HG03460 (cell line): ENCODE data around the gene ATXN1.

Source experiments
- ATAC-seq: cut with Tn5 transposase; IDR thresholded peaks from one replicate; pipeline ENCODE4 v1.9.1; 2021; ENCODE audit not compliant: unreplicated experiment

The ATXN1 gene

DNA sequence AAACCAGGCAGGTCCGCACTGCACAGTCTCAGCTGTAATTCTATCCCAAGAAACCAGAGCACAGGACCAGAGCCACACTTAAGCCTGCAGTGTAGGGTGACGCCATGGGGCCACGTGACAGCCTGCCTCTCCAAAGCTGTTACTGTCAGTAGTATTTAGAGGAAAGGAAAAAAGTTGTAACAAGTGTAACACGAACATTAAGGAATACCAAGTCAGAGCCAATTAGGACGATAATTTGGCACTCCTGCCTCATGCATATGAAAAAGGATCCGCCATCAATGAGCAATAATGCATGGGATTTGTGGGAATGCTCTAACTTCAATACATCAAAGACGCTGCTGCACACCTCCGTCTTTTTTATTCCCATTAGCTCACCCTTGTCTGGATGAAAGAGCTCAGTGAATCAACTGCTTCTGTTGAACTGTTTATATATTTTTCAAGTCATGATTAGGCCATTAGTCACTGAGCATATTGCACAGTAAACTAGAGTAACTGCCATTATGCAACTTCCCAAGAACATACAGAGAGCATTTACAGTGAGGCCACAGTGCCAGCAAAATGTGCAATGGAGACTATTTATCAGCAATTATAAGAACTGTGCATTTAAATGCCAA, 79.9 kb downstream of the ATXN1 start:
- no peak for ATAC-seq

DNA sequence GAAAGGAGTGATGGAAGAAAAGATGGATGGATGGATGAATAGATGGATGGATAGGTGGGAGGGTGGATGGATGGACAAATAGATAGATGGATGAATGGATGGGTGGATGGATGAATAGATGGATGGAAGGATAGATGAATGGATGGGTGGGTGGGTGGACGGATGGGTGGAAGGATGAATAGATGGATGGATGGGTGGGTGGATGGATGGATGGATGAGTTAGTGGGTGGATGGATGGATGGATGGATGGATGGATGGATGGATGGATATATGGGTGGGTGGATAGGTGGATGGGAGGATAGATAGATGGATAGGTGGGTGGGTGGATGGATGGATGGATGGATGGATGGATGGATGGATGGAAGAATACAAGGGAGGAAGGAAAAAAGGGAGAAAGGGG, 82.2 kb downstream of the ATXN1 start:
- ATAC-seq = no peak

DNA sequence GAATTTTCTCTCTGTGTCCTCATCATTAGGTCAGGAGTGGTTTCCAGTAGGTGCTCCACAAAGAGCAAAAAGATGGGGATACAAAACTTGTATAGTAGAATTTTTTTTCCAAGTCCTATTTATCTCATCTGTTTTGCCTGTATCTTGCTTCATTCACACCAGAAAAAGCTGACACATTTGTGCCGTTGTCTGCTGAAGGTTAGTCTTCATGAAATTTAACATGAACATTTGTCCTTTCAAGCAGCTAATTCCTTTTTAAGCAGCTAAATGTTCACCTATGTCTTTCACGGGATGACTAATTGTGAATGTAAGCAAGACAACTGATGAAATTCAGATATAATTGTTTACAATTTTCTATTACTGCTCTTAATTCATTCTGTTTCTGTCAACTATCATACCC, 83.8 kb downstream of the ATXN1 start:
- no peak for ATAC-seq

DNA sequence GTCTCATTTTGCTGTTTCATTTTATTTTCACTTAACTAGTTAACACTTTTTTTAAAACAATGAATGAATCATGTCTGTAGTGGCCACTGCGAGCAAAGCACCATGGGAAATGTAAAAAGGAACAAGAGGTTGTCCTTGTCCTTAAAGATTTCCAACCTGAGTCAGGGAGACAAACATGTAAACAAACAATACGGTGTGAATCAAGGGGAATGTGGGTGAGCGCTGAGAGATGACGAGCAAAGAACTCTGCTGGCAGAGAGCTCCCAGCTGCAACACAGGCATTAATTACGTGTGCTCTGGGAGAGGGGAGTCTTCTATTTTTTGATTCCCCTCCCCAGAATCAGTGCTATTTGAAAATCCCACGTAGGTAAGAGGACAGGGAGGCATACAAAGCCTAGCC, 84.3 kb downstream of the ATXN1 start:
- ATAC-seq = no peak

DNA sequence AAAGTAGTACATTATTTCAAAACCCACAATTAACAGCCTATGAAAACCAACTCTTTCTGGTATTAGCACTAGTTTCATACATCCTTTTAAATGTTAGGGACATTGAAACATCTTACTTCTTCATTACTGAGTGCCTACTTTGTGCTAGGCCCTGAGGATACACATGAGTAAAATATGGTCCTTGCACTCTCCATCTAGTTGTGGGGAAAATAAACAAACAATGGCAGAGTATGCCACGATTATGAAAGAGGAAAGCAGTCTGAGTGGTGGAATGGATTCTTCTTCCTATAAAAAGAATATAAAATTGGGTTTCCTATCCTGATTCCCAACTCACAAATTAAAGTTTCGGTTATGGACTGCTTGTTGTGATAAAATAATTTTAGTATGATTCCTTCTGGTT, 84.9 kb downstream of the ATXN1 start:
- ATAC-seq = no peak

DNA sequence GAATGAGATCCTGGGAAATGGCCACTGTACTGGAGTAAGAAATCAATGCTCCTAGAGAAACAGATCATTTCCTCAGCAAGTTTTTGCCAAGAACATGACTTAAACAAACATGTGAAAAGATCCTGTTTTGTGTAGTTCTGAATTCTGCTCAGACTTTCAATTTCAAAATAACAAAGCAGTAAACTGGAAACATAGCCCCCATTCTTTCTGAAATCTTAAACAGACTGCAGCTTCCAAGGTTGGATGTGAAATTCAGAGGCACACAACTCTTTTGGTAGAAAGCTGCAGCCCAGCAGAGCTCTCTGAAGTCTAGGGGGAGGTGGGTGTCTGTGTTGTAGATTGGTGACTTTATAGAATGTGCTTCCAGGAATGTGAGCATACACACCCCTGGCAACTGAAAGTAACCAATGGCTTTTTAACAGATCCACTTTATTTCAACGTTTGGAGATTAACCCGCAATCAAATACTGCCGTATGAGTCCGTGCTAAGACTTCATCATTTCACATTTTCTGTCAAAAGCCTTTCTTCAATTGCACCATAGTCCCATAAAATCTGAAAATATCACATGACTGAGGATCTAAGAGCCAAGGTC, 86.4 kb downstream of the ATXN1 start:
- ATAC-seq = no peak

DNA sequence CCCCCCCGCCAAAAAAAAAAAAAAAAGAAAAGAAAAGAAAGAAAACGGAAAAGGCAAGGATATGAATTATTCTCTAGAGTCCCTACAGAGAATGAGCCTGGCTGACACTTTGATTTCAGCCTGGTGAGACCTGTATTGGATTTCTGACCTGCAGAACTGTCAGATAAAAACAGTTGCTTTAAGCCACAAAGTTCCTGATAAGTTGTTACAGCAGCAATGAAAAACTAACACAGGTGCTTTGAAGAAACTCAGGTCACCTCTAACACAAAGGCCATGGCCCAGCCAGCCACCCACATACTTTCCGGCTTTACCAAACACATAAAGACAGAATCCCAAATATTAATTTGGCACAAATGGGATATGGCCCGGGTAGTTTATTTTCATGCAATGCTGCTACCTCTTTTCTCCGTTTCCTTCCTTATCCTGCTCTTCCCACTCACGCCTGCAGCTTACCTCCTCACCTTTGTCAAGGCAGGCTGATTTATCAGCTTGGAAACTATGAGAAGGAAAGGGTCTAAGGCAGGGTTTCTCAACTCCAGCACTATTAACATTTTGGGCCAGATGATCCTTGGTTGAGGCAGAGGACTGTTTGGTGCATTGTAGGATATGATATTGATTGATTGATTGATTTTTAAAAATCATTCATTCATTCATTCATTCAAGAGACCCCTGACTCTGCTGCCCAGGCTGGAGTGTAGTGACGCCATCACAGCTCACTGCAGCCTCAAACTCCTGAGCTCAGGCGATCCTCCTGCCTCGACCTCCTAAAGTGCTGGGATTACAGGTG, 88.1 kb downstream of the ATXN1 start:
- no peak for ATAC-seq

DNA sequence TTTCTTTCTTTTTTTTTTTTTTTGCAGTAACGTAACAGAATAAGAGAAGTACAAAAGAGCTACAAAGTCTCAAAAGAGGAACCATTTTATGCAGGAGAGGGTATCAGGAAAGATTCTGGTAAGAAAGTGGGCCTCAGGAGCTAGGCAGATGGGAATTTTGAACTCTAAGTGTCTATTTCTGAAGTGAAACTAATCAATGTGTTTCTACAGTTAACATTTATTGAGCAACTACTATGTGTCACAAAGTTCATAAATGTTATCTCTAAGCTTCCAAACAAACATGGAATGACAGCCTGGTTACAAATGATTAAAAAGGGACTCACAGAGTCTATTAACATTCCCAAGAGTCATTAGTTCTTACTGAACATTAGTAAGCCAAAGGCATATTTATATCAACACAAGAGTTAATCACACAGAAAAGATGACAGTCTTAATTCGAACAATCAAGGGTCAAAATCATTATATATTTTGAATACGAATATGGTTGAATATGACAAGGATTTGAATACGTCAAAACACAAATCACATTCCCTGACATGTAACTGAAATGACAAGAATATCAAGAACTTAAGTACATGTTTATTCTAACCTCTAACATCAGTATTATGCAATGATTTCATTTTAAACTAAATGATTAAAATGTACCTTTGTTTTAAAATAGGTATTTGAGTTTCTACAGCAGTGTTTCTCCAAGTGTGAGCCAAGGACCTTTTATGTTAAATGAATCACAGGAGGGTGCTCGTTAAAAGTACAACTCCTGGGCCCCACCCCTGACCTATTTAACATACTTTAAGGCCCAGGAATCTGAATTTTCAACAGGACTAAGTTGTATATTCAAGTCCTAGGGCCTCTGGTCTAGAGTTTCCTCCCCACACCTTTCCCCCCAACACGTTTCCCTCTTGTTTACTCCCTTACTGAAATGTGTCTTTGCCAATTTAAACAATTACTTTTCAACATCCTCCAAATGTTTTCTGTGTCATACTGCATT, 89.7 kb downstream of the ATXN1 start:
- ATAC-seq = no peak

DNA sequence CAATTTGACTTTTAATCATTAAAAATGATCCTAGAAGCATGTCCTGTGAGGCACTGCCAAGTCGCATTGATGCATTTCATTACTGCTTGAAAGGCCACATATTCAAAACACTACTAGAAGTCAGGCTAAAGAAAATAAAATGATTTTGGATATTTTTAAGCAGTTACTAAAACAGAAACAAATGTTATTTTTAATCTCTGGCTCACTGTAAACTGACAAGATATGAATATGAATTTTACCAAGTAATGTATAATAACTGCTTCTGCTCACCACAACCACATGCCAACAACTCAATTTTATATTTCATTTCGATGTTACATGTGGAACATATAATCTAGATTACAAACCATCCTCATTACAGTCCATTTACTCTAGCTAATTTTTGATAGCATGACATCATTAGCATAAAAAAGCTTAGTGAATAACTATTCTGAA, 90.6 kb downstream of the ATXN1 start:
- no peak for ATAC-seq

DNA sequence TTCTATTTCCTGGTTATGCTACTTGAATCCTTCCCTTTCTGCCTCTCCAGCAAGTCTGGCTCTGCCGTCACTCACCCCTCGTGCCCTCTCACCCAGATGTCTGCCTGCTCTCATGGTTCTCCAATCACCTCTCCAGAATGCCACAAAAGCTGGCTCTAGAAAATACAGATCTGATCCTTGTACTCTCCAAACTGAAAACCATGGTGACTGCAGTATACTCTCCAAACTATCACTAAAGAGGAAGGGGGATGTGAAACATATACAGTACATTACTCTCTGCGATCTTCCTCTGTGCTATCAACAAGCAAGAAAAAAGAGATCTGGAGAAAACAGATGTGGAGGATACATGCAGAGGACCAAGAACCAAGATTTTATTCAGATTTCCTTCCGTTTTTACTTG, 91.1 kb downstream of the ATXN1 start:
- no peak for ATAC-seq

DNA sequence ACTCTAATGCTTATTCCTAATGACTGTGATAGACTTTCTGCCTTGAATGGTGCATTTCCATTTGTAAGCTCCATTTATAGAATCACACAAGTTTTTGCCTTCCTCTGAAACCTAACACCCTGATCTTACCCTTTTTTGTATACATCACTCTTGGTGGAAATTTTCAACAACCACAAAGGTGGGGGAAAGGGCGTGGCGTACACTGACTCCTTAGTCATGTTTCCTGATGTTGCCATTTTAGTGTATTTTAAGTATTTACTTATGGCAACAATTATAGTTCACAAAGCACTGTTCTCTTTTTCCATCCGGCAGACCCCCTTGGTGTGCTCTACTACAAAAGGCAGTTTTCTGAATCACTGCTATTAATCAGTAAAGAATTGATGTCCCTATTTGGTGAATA, 92.0 kb downstream of the ATXN1 start:
- ATAC-seq = no peak

DNA sequence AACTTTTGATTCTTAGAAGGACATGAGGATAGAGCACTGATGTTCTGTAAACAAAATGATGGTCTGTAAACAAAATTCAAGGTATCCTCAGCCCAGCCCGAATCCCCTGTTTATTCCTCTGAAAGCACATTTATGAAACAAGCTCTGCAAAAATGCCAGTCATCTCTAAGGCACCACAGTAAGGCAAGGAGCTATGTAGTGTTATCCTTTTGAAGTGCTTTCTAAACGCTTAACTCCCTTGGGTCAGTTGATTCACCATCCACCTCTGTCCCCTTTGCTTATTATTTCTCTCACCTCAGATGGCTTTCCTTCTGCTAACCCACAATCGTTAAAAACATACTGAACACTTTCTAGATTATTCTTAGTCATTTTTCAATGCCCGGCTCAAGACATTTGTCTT, 93.8 kb downstream of the ATXN1 start:
- no peak for ATAC-seq

DNA sequence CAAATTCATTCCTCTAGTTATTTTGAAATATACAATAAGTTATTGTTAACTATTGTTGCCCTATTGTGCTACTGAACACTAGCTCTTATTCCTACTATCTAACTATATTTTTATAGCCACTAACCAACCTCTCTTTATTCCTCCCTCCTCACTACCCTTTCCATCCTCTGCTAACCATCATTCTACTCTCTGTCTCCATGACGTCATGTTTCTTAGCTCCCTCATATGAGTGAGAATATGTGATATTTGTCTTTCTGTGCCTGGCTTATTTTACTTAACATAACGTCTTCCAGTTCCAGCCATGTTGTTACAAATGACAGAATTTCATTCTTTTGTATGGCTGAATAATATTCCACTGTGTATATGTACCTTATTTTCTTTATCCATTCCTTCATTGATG, 95.3 kb downstream of the ATXN1 start:
- ATAC-seq = no peak

DNA sequence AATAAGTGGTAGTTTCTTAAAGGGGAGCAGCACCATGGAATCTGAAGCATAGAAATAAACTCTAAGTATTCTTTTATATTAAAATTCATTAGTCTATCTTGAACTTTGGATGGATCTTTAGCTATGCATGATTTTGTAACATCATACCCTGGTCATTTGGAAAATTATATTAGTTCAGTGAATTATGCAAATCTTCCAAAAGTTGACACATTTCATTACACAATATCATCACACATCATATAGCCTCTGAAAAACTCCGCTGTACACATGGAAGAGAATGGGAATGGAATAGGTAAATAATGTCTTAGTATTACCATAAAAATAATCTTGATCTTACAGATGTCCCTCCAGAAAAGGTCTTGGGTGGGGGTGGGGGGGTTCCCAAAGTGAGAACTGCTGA, 96.1 kb downstream of the ATXN1 start:
- ATAC-seq = no peak

DNA sequence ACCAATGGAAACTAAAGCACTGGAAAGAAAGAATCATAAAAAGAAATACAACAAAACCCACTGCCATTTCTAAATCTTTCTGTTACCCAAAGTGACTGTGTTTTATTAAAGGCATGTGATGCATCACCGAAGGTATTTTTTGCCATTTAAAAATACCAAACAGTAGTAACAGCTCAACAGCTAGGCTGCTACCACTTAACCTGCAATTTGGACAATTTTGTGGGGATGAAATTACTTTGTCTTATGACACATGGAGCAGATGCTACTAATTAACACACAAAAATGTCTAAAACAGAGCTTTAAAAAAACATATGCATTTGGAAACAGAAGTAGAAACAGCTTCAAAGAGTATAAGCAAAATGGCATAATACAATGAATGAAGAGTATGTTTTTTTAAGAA, 97.4 kb downstream of the ATXN1 start:
- no peak for ATAC-seq

DNA sequence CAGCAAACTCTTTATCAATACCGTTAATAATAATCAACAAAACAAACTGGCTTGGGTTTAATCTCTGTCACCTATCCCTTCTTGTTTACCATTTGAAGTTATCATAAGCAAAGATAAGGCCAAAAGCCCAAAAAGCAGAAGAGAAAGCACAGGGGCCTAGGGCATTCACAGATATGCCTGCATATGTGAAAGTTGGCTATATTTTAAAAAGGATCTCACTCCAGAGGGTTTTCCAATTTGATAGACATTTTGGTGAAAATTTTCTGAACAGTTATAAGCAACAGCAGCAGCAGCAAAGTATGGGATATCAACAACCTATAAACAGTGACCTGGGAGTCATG, 101.1 kb downstream of the ATXN1 start:
- ATAC-seq = no peak

DNA sequence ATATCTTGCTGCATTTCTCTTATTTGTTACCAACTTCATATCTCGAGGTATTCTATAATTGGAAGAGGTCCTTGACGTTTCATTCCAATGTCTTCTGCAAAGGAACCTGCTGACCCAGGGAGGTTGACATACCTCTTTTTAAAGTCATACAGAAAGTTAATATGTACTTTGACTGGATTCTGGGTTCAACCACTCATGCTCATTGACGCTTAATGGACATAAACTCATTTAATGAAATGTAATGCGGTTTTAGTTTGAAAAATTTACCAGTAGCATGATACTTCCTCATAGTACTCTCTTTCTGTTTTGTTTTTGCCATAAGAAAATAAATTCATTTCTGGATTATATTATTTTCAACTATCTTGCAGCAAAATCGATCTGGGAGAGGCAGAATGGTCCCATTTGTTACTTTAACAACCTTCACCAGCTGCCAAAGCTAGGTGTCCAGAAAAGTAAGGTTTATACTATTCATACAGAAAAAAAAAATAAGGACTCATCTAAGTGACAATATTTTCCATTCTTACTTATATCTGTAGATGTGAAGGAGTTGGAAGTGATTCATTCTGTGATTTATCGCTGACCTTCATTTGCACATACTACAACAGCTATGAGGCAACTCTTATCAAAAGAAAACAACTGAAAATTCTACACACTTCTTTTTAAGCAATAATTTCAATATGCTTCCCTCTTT, 101.6 kb downstream of the ATXN1 start:
- no peak for ATAC-seq

DNA sequence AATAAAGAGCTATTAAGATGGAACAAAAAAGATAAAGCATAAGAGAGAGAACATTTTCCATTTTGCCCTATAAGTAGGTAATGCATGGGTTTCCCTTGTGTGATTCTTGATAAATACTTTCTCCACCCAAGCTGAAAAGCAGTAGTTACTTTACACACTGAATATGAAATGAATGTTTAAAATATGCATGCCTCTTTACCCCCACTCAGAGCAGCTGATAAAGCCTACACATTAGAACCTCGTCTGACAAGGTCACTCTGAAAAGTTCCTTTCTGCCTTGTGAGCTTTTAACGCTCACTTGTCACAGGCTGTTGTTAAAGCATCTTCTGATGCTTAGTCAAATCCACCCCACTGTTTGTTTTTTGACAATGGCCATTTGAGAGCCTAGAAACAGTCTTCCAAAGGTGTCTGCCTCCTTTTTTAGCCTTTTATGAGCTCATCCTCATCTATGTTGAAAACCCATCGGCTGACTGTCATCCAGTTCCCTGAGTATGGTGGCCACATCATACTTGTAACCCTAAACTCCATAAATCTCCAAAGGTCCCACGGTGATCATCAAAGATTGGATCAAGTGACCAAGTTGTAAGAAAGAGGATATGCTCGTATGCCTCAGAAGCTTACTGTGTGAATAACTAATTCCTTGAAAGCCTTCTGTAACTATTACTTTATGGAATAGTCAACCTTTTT, 102.8 kb downstream of the ATXN1 start:
- ATAC-seq = no peak

DNA sequence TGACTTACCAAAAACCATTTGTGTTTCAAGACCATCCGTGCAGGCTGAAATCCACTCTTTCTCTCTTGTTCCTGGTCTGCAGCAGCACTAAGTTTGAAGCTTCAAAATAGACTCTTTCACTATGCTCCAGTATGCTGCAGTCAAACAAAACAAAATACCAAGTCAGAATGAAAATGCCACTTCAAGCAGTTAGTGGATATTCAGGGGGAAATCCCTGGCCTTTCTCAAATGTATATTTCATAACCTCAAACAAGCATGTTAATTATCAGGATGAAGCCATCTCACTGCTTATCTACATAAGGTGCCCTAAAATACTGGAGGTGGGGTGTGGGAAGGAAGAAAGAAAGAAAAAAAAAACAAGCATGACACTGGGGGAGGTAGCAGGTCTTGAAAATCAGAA, 103.5 kb downstream of the ATXN1 start:
- no peak for ATAC-seq

DNA sequence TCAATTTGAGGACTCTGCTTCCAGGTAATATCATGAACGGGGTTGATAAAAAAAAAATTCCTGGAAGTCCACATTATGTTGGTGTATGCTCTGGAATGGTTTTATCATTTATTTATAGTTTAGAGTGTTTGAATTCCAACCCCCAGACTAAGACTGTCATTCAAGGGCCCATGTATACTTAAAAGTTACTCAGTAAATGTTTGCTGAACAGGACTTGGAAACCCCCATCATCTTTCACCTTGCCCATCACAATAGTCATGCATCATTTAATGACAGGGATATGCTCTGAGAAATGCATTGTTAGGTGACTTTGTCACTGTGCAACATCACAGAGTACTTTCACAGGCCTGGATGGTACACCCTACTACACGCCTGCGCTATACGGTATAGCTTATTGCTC, 104.8 kb downstream of the ATXN1 start:
- no peak for ATAC-seq
